MM.1S (cell line): ENCODE measurements around the gene TVP23C.
"Not testable (repeated sequence)": the region's sequence is repeated elsewhere in the genome, so short reads cannot be mapped to it uniquely, and the experiment has no call there.

Experiments
- EZH2 ChIP-seq: fragments of 300-600 bp; sonication (generic); optimal IDR thresholded peaks from 2 replicates; pipeline ENCODE3; 2017; ENCODE audit warnings: low read depth, mild to moderate bottlenecking, antibody characterized with exemption, low read length, mixed read lengths
- TF ChIP-seq, protein P1 (sequence below): fragments of 300-600 bp; sonication (generic); IDR thresholded peaks from 2 replicates; pipeline ENCODE4 v1.5.1; 2016; ENCODE audit warnings: antibody characterized with exemption, low read length, mixed read lengths

DNA sequence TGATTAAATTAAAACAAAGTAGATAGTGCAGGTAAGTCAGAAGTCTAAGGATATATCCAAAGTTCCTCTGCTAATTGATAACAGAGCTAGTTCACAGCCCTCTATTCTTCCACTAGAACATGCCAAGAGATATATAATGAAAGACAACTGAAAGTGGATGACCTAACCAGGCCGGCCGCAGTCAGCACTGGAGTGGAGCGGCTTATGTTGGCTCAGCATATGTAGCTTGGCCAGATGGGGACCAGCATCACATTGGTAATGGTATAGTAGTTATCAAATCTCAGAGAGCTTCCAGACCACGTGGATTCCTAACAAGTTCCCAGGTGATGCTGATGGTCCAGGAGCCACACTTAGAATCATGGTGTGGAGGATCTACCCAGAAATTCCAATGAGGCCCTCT, 18.2 kb upstream of the TVP23C start:
- not testable (repeated sequence) for TF ChIP-seq EZH2
- TF ChIP-seq, protein P1, sequence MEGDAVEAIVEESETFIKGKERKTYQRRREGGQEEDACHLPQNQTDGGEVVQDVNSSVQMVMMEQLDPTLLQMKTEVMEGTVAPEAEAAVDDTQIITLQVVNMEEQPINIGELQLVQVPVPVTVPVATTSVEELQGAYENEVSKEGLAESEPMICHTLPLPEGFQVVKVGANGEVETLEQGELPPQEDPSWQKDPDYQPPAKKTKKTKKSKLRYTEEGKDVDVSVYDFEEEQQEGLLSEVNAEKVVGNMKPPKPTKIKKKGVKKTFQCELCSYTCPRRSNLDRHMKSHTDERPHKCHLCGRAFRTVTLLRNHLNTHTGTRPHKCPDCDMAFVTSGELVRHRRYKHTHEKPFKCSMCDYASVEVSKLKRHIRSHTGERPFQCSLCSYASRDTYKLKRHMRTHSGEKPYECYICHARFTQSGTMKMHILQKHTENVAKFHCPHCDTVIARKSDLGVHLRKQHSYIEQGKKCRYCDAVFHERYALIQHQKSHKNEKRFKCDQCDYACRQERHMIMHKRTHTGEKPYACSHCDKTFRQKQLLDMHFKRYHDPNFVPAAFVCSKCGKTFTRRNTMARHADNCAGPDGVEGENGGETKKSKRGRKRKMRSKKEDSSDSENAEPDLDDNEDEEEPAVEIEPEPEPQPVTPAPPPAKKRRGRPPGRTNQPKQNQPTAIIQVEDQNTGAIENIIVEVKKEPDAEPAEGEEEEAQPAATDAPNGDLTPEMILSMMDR = not testable (repeated sequence)
